IgD-negative memory B cell (primary cell): ENCODE data around the gene NGB. TPM values are rescaled to one million over a fixed set of nuclear protein-coding genes. Genes with fewer than 3 reads are reported as not detected.
A peak's percentile ranks its signal among the peaks of the same experiment; 100 is the strongest.

Experiments
- H3K27ac Mint-ChIP-seq, 3 donors: one replicate each; pipeline ENCODE4 v1.8.0; 2020 to 2022; ENCODE audit warnings: mild to moderate bottlenecking in 3 of 3, mixed read lengths in 3 of 3, moderate library complexity in 1 of 3
- H3K27me3 Mint-ChIP-seq: one replicate; pipeline ENCODE4 v1.8.0; 2021; ENCODE audit warnings: mixed read lengths
- H3K36me3 Mint-ChIP-seq: one replicate; pipeline ENCODE4 v1.8.0; 2020; ENCODE audit warnings: mild to moderate bottlenecking, mixed read lengths
- H3K4me1 Mint-ChIP-seq, 3 donors: one replicate each; pipeline ENCODE4 v1.8.0; 2020 to 2022; ENCODE audit warnings: mixed read lengths in 3 of 3, mild to moderate bottlenecking in 1 of 3
- H3K4me3 Mint-ChIP-seq, 4 donors: one replicate each; pipeline ENCODE4 v1.8.0; 2020 to 2022; ENCODE audit warnings: mild to moderate bottlenecking in 4 of 4, mixed read lengths in 4 of 4, moderate library complexity in 3 of 4
- H3K9me3 Mint-ChIP-seq, 3 donors: one replicate each; pipeline ENCODE4 v1.8.0; 2020 to 2021; ENCODE audit warnings: mixed read lengths in 3 of 3, mild to moderate bottlenecking in 1 of 3
- polyA plus RNA-seq: library from polyadenylated mRNA; unstranded; fragments of 300-500 nt; fragmentation: Illumina TruSeq; gene quantifications from one replicate; pipeline ENCODE4 v1.2.3, GENCODE V29; 2021

The NGB gene
- polyA plus RNA-seq, 1 donor from 2014 or later: not detected

DNA sequence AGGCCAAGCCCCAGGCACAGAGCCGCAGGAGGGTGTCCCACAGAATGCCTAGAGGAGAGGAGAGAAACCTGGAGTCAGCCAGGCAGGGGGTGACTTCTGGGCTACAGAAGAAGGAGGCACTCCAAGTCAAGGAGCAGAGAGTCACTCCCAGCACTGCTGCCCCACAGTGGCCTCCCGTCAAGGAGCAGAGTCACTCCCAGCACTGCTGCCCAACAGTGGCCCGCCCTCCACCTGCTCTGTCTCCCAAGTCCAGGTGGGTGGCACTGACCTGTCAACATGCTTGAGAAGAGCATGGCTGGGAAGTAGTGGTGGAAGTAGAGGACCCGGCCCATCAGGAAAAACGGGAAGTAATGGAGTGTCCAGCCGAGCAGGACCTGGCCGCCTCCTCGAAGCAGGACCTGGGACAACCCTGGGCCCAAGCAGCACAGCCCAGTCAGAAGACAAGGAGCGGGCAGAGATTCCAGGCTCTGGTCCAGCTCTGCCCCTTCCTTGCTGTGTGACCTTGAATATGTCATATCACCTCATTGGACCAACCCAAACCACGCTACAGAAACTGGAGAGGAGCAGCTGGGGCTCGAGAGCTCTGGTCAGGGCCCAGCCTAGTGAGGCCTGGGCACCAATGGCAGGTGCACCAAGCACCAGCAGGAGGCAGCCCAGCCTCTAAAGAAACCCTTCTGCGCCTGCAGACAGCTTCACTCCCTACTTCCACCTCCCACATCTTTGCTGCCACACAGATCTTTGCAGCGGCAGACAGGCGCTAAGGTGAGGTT lies 7.6 kb upstream of the NGB start:
- no peak overlapping the region for H3K27ac Mint-ChIP-seq

DNA sequence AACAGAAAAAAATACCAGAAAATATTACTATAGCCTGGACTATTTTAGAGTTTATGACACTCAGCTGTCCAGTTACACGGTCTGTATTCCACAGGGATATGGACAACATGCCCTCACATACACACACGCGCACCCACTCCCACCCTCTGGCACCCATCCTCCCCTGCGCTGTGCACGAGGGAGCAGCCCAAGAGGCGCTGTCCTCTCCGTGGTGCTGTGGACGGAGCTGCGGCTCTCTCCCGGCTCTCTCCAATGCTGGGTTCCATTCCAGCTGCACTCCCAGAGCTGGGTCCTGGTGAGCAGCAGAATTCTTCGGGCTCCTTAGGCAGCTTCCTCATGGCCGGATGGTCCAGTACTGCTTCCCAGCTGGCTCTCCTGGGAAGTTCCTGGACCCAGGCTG lies 6.0 kb upstream of the NGB start:
- Mint-ChIP-seq H3K4me3 (no peak overlapping the region), H3K27ac (no peak overlapping the region), H3K27me3 (peaks cover 6% of the 10 kb centered on the region), H3K9me3 (no peaks in the 10 kb centered on the region), H3K4me1 (no peaks in the 10 kb centered on the region), H3K36me3 (peaks cover 10% of the 10 kb centered on the region)

More for the DNA sequence above, 7.6 kb upstream of the NGB start:
- peaks cover 12% of the 10 kb centered on the region for H3K36me3 Mint-ChIP-seq
- no peak overlapping the region for H3K4me3 Mint-ChIP-seq
- H3K27me3 Mint-ChIP-seq: no peaks in the 10 kb centered on the region
- no peaks in the 10 kb centered on the region for H3K4me1 Mint-ChIP-seq
- no peaks in the 10 kb centered on the region for H3K9me3 Mint-ChIP-seq

DNA sequence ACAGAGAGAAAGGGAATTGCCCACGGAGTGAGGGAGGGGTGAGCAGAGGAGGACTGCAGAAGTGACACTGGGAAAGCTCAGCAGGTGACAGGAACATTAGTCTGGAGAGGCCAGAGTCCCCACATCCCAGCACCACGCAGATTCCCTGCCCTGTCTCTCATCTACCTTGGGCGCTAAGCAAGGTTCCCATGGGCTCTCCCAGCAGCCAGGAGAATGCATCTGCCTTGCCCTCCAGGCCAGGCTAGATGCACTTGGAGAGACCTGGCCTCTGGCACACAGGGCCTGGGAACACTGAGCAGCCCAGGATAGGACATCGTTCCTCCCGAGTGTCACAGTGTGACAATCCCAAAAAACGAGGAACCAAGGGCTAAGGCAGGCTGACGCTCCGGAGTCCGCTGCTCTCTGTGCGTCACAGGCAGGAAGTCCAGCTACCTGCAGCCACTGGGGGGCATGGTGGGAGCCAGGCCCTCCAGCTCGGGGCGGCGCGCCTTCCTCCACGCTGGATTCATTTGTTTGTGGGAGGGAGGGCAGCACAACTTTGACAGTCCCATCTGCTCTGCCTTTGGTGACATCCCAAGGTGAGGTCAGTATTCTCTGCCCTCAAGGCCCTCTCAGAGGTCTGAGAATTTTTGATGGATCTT lies 5.4 kb upstream of the NGB start:
- no peaks in the 10 kb centered on the region for H3K4me1 Mint-ChIP-seq
- H3K4me3 Mint-ChIP-seq: no peak overlapping the region
- H3K9me3 Mint-ChIP-seq: no peaks in the 10 kb centered on the region
- H3K27me3 Mint-ChIP-seq: peaks cover 10% of the 10 kb centered on the region
- H3K27ac Mint-ChIP-seq: peak overlapping the region in 1 of 3 donors; percentile 13
- peaks cover 10% of the 10 kb centered on the region for H3K36me3 Mint-ChIP-seq

DNA sequence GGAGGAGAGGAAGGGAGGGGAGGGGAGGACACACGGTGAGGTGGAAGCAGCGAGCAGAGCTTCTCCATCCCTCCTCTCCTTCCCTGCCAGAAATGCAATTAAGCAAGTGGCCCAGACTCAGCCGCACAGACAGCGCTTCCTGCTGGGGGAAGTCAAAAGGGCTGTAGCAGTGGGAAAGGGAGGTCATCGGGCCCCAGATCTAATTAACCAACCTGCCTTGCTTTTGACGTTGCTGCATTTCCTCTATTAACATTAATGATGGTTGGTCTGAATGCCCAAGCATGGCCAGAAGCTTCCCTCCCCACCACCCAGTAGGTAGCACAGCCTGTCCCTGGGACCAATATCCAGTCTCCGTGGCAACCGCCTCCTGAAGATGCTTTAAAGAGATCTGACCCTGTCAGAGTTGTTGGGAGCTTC lies 4.6 kb upstream of the NGB start:
- Mint-ChIP-seq H3K4me3 (no peak overlapping the region), H3K4me1 (no peaks in the 10 kb centered on the region), H3K27ac (no peak overlapping the region), H3K27me3 (peaks cover 14% of the 10 kb centered on the region), H3K9me3 (no peaks in the 10 kb centered on the region), H3K36me3 (peaks cover 10% of the 10 kb centered on the region)

DNA sequence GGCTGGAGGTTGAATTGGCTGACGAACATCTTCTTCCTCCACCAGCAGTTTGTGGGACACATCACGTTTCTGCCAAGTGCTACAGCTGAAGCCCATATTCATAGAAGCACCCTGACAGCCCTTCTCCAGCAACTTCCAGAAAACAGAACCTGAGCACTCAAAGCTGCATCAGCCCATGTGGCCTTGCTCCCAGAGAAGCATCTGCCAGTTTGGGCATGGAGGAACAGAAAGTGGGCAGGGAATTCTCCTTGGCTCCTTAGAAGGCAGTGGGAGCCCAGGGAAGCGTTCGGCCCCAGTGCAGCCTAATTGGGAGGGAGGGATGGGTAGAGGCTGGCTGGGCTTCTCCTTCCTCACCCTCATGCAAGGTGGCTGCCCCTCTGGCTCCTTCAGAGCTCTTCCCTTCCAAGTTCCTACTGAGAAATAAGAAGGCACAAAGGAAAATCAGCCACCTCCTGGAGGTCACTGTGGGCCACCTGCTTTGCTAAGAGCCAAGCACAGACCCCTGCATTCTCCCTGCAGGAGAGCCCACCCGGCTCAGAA lies 4.1 kb upstream of the NGB start:
- peaks cover 8% of the 10 kb centered on the region for H3K36me3 Mint-ChIP-seq
- no peaks in the 10 kb centered on the region for H3K4me1 Mint-ChIP-seq
- H3K27me3 Mint-ChIP-seq: peaks cover 15% of the 10 kb centered on the region
- H3K27ac Mint-ChIP-seq: peak overlapping the region in 1 of 3 donors; percentile 17
- H3K9me3 Mint-ChIP-seq: no peaks in the 10 kb centered on the region
- H3K4me3 Mint-ChIP-seq: no peak overlapping the region

DNA sequence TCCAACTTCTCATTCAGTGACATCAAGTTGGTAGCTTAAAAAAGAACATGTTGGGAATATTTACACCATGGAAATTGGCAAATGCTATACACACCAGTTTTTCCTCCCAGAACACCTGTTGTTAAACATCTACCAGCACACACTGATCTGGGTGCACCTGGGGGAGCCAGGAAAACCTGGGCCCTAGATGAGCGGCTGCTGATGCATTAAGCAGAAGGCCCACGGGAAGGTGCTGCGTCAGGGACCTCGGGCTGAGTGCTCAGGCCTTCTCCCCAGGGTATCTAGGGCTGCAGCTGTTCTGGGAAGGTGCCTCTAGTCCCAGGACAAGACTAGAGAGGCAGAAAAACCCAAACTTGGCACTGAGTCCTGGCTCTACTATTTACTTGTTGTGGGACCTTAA lies 2.8 kb upstream of the NGB start:
- Mint-ChIP-seq H3K36me3 (peaks cover under 1% of the 10 kb centered on the region), H3K27me3 (peaks cover 17% of the 10 kb centered on the region), H3K4me3 (no peak overlapping the region), H3K9me3 (no peaks in the 10 kb centered on the region), H3K27ac (no peak overlapping the region), H3K4me1 (peaks cover 0 to 3% (median 1%) of the 10 kb centered on the region in 3 donors)

DNA sequence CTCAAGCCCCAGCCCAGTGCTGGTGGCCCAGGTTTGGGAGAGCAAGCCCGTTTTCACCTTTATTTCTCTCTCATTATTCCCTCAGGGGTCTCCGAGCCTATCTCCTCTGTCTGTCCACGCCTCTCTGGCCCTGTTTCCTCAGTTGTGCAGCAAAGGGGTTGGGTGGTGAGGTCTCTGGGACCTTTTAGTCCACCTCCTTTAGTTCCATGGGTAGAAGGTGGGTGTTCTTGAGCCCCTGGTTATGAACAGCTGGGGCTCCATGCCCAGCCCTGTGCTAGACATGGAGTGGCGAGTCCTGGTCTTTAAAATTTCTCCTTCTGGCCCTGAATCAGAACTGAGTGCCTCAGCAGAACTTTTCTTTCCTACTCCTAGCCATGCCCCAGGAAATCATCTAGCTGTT lies 1.3 kb upstream of the NGB start:
- H3K36me3 Mint-ChIP-seq: peaks cover 2% of the 10 kb centered on the region
- no peak overlapping the region for H3K4me3 Mint-ChIP-seq
- H3K27me3 Mint-ChIP-seq: peaks cover 26% of the 10 kb centered on the region
- no peak overlapping the region for H3K27ac Mint-ChIP-seq
- peaks cover 0 to 3% (median 1%) of the 10 kb centered on the region in 3 donors for H3K4me1 Mint-ChIP-seq
- H3K9me3 Mint-ChIP-seq: peaks cover 0 to 4% (median 3%) of the 10 kb centered on the region in 3 donors

DNA sequence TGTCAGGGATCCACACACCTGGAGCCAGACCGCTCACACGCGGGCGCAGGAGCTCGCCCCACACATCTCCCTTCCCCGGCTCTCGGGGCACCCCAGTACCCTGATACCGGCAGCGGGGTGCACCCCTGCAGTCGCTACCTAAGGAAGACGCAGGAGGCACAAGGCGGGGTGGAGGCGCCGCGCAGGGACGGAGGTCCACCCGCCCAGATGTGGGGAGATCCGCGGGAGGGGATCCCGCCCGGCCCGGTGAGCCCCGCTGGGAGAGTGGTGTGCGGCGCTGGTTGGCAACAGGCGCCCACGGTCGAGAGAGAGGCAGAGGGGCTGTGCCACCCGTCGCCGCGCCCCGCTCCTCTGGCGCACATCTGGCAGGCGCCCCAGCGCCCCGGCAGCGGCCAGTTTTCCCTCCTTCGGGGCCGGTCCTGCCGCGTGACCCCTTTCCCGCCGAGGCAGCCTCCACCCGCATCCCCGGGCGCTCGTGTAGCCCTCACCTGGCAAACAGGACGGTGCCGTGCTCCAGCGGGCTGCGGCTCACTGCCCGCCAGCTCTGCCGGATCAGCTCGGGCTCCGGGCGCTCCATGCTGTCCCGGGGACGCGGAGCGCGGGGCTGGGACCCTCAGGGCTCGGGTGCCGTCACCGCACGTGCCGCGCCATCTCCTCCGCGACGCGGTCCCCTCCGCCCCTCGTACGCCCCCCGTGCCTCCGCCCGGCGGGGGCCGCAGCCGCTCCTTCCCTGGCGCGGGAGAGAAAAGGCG lies 469 bp downstream of the NGB start:
- Mint-ChIP-seq H3K9me3 (peaks cover 0 to 4% (median 3%) of the 10 kb centered on the region in 3 donors), H3K27ac (no peak overlapping the region), H3K27me3 (peaks cover 26% of the 10 kb centered on the region), H3K4me3 (no peak overlapping the region), H3K4me1 (peaks cover 0 to 3% (median 1%) of the 10 kb centered on the region in 3 donors), H3K36me3 (peaks cover 2% of the 10 kb centered on the region)

DNA sequence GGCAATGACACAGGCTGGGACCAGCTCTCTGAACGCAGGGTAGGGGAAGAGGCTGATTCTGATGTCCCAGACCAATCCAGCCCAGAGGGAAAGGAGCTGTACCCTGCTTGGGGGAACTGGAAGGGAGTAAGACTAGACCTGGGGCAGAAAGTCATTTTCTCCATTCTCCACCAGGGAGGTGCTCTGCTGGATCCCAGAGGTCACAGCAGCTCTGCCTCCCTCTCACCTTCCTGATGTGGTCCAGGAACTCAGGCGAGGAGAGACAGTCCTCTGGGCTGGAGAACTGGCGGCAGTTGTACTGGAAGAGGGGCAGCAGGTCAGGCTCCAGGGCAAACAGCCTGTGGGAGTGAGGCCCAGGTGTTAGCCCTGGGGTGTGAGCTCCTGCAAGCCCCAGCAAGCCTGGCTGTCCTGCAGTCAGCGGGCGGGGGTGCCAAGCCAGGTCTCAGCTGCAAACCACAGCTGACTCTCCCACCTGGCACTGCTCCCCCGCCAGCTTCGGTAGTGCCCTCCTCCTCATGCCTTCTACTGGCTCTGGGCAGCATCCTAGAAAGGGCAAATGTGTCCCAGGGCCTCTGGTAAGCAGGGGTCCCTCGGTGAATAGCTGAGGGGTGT lies 1.9 kb downstream of the NGB start:
- H3K27me3 Mint-ChIP-seq: peaks cover 26% of the 10 kb centered on the region
- H3K27ac Mint-ChIP-seq: peak overlapping the region in 1 of 3 donors; percentile 71
- peaks cover 0 to 7% (median 4%) of the 10 kb centered on the region in 3 donors for H3K4me1 Mint-ChIP-seq
- H3K9me3 Mint-ChIP-seq: peaks cover 0 to 4% (median 3%) of the 10 kb centered on the region in 3 donors
- peaks cover 2% of the 10 kb centered on the region for H3K36me3 Mint-ChIP-seq
- H3K4me3 Mint-ChIP-seq: no peak overlapping the region

DNA sequence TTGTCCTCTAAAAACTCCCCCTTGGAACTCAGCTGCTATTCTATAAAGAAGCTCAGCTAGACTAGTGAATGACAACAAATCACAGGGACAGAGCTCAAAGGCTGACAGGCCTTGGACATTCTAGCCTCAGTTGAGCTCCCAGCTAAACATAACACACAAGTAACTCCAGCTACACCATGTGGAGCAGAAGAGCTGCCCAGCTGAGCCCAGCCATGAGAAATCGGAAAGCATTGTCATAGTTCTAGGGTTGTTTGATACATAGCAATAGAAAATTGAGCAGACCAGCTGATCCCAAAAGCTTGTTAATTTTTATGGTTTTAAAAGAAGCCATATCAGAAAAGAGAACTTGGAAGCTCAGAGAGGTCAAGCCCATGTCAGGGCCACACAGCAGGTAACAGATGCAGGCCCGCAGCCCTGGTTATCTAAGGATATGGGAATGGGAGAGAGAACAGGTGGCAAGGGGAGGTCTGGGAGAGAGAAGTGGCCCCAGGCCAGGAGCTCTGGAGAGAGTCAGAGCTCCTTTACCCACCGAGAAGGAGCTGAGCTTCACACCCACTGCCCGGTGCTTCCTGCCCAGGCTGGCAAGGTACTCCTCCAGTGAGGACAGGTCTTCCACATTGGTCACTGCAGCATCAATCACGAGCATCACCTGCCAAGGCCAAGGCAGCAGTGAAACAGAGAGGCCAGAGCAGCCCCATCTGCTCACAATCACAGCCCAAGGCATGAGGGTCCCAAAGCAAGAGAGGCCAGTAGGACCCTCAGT lies 2.9 kb downstream of the NGB start:
- H3K27ac Mint-ChIP-seq: peak overlapping the region in 1 of 3 donors; percentile 39
- peak overlapping the region in 1 of 4 donors; percentile 3 for H3K4me3 Mint-ChIP-seq
- H3K4me1 Mint-ChIP-seq: peaks cover 0 to 7% (median 4%) of the 10 kb centered on the region in 3 donors
- H3K9me3 Mint-ChIP-seq: peaks cover 0 to 4% (median 3%) of the 10 kb centered on the region in 3 donors
- H3K27me3 Mint-ChIP-seq: peaks cover 26% of the 10 kb centered on the region
- peaks cover 2% of the 10 kb centered on the region for H3K36me3 Mint-ChIP-seq

DNA sequence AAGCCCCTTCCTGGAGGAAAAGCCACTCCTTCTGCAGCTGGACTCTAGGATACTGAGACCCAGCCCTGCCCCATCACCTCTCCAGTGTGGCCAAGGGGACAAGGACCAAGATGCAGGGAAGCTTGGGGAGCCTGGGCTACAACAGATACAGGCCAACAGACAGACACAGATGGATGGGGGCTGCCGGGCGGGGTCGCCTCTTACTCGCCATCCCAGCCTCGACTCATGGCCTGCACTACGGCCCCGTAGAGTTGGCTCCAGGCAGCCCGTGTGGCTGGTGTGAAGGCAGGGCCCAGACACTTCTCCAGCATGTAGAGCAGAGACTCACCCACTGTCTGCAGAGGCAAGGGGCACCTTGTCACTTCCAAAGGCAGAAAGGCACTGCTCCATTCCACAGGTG lies 4.7 kb downstream of the NGB start:
- Mint-ChIP-seq H3K27ac (no peak overlapping the region), H3K4me1 (peaks cover 0 to 7% (median 4%) of the 10 kb centered on the region in 3 donors), H3K9me3 (peaks cover 0 to 4% (median 3%) of the 10 kb centered on the region in 3 donors), H3K27me3 (peaks cover 17% of the 10 kb centered on the region), H3K36me3 (peaks cover 2% of the 10 kb centered on the region), H3K4me3 (no peak overlapping the region)

DNA sequence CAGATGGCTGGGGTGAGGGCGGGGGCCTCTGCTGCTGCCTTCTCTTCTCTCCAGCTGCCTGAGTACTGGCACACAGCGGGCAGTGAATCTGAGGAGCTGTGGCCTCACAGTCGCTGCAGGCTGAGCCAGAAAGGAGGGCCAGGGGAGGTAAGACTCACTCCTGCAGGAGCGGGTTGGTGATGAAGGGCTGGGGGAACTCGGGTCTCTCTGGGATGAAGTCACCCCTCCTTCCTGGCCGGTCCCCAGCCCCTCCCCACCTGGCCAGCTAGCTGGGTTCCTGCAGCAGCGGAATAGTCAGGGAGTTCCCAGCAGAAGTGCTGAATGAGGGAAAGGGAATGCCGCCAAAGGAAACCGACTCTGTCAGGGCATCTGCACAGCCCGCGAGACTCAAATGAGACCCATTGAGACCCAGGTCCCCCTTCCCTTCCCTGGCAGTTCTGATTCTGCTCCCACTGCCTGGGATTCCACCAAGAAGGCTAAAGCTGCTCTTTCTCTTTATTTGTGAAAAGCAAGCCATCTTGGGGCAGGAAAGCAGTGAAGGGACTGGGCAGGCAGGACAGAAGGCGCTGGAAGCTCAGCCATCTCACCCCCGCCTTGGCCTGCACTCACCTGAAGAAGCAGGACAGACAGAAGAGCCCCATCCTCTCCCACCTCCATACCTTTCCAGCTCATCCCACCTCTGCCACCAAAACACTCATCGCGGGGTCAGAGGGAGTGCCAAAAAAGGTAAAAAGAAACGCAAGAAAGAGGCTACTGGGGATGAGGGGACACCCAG lies 5.3 kb downstream of the NGB start:
- no peak overlapping the region for H3K27ac Mint-ChIP-seq
- no peak overlapping the region for H3K4me3 Mint-ChIP-seq
- H3K36me3 Mint-ChIP-seq: peaks cover 2% of the 10 kb centered on the region
- peaks cover 15% of the 10 kb centered on the region for H3K27me3 Mint-ChIP-seq
- peaks cover 0 to 4% (median 3%) of the 10 kb centered on the region in 3 donors for H3K9me3 Mint-ChIP-seq
- peaks cover 0 to 7% (median 4%) of the 10 kb centered on the region in 3 donors for H3K4me1 Mint-ChIP-seq

DNA sequence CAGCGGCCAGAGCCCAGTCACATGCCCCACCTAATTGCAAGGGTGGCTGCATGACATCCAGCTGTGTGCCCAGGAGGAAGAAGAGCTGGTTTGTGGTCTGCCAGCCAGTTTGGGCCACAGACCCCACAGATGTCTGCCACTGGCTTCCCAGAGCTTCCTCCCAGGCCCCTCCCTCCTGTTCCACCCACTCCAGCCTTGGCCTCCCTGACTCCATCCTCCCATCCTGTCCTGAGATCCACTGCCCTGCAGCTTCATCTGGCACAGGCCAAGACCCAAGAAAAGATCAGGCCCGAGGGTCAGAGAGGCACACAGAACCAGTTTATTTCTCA lies 5.9 kb downstream of the NGB start:
- Mint-ChIP-seq H3K4me3 (peak overlapping the region in 1 of 4 donors; percentile 74), H3K27me3 (peaks cover 14% of the 10 kb centered on the region), H3K9me3 (peaks cover 0 to 4% (median 3%) of the 10 kb centered on the region in 3 donors), H3K4me1 (peaks cover 0 to 7% (median 6%) of the 10 kb centered on the region in 3 donors), H3K36me3 (peaks cover 2% of the 10 kb centered on the region), H3K27ac (no peak overlapping the region)
